Activated CD8-positive, alpha-beta memory T cell treated with anti-CD3 and anti-CD28 coated beads for 4 hours (primary cell): ENCODE measurements around the gene GPR32.
"Not testable (repeated sequence)": the region's sequence is repeated elsewhere in the genome, so short reads cannot be mapped to it uniquely, and the experiment has no call there.

ENCODE experiments used
- DNase-seq, 2 donors: peaks; one replicate each; pipeline ENCODE4 v3.0.0-alpha.2; 2020; ENCODE audit warnings: low read depth in 2 of 2

The GPR32 gene

DNA sequence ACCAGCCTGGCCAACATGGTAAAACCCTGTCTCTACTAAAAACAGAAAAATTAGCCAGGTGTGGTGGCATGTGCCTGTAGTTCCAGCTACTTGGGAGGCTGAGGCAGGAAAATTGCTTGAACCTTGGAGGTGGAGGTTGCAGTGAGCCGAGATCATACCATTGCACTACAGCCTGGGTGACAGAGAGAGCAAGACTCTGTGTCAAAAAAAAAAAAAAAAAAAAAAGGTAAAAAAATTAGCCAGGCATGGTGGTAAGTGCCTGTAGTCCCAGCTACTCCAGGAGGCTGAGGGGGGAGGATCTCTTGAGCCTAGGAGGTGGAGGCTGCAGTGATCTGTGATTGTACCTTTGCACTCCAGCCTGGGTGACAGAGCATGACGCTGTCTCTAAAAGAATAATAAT, at the start of gene GPR32:
Gene GPR32, plus strand, starts transcription at position 301 of the 400 bp plus-strand sequence. CDS start 137 bp downstream, outside the sequence.
- not testable (repeated sequence) for DNase-seq

- no peak for DNase-seq
These were observed 49.3 kb upstream of the GPR32 start for GRCh38 chr19:50720921-50721381.

DNA sequence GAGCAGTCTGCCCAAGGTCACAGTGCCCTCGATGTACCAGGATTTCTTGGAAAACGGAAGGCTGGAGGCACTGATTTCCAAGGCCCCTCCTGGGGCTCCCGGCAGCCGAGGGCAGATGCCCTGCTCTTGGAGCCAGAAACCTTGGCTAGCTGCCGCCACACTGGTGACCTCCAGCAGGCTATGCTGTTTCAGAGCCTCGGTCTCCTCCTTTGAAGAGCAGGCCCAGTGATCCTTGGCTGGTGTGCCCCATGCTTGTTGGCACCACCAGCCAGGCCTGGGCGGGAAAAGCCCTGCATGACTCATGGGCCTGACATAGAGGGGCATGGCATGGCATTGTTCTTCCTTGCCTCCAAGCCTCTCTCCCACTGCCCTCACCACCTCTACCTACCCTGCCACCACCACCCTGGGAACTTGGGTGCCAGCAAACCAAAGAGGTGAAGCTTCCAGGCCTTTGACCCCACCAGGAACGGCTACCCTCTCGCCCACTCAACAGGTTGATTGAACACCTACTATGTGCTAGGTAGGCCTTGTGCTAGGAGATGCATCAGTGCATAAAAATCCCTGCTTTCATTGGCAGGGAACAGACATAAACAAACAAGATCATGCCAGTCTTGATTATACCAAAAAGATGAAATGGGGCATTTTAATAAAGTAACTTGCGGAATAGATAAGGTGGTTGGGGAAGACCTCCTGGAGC, 48.7 kb upstream of the GPR32 start:
- no peak for DNase-seq

GRCh38 chr19:50722201-50723013, 47.9 kb upstream of the GPR32 start:
- DNase-seq = no peak

- no peak for DNase-seq
These were observed 47.2 kb upstream of the GPR32 start, which contains the start of gene CLEC11A for GRCh38 chr19:50723069-50723468. Gene CLEC11A, plus strand, starts transcription at chr19:50723364. Its CDS starts 162 bp downstream, at chr19:50723526.

DNA sequence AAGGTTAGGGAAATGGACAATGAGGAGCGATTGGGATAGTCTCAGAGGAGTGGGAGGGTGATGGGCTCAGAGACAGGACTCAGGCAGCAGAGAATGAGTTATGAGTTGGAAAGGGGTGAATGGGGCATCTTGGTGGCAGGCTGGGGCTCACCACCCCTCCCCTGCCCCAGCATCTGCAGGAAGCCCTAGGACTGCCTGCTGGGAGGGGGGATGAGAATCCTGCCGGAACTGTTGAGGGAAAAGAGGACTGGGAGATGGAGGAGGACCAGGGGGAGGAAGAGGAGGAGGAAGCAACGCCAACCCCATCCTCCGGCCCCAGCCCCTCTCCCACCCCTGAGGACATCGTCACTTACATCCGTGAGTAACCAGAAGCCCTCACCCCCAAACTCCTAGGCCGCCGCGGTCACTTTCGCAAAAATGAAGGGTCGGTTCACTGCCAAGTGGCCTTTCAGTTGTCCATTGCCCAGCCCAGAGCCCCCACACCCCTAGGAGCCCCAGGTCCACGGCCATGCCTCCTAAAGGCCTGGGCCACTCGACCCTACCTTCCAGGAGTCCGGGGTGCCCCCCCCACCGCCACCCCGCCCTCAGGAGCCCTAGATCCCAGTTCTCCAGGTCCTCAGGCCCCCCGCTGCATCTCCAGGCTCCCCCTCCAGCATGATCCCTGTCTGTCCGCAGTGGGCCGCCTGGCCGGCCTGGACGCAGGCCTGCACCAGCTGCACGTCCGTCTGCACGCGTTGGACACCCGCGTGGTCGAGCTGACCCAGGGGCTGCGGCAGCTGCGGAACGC, 46.3 kb upstream of the GPR32 start:
- DNase-seq = no peak

GRCh38 chr19:50724522-50725217, 45.6 kb upstream of the GPR32 start:
- DNase-seq = peak; percentile 91 to 93

DNA sequence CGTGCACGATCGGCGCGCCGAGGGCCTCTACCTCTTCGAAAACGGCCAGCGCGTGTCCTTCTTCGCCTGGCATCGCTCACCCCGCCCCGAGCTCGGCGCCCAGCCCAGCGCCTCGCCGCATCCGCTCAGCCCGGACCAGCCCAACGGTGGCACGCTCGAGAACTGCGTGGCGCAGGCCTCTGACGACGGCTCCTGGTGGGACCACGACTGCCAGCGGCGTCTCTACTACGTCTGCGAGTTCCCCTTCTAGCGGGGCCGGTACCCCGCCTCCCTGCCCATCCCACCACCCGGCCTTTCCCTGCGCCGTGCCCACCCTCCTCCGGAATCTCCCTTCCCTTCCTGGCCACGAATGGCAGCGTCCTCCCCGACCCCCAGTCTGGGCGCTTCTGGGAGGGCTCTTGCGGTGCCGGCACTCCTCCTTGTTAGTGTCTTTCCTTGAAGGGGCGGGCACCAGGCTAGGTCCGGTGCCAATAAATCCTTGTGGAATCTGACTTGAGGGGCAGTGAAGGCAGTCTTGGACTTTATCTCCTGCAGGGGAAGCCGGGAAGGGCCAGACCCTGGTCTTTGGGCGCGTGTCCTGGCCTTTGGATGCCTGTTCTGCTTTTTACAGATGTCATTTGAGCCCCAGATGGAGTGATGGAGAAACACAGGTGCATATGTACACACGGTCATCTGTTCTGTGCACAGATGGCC, 44.9 kb upstream of the GPR32 start:
- DNase-seq = no peak

DNA sequence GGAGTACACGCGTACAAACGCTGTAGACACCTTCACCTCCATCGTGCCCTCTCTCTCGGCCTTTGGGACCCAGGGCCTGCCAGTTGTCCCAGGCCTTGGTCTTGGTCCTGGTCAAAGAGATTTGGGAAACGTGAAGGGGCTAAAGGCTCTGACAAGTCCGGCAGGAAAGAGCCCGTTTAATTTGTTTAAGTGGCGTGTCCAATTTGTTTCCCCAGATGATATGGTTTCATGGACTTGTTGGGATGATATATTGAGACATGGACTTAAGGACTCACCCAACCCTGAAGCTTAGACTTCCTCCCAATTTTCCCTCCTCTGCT, 44.4 kb upstream of the GPR32 start:
- DNase-seq = no peak

DNA sequence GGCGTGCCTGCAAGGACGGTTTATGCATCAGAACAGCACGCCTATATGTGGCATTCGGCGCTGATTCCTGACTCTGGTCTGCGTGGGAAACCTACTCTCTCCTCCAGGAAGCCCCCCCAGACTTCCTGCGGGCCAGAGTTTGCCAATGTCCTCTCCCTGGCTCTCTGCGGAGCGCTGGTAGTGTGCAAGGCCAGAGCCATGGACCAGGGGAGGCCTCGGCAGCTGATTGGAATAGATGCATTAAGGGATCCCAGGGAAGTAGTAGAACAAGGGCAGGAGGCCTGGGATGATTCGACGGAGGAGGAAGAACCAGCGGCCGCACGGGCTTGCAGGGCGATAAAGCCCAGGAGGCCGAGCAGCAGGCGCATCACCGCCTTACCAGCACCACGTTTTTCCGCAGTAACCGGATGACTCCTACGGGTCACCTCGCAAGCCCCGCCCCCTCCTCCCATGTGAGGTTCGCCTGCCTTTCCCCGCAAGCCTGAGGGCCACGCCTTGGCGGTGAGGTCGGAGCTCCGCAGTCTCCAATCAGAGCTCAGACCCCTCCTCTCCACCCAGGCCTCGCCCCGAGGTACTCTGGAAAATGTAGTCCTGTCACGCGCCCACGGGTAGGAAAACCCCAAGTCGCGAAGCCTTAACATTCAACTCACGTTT, 42.1 kb upstream of the GPR32 start:
- peak; percentile 73 to 79 for DNase-seq

DNA sequence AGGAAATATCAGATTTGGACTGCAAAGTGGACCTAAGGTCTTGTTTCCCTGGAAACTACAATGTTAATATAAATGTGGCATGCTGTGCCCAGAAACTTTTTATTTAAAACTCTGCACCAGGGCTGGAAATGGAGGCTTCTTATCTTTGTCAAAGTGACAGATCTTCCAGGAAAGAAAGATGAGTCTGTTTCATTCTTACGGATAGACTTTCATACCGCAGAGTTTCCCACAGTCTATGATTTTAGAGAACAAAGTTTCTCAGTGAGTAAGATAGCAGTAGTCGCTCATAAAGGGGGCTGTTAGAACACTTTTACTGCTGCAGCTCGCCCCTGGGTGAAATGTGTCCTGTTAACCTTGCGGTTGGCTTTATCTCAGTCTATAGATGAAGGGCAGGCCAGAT, 40.4 kb upstream of the GPR32 start:
- DNase-seq = no peak

- no peak for DNase-seq
These were observed 34.4 kb upstream of the GPR32 start for GRCh38 chr19:50735869-50736268.

GRCh38 chr19:50736338-50736737, 33.9 kb upstream of the GPR32 start:
- no peak for DNase-seq

- DNase-seq = no peak
These were observed 30.9 kb upstream of the GPR32 start for GRCh38 chr19:50739132-50739913.

GRCh38 chr19:50739914-50740426, 30.3 kb upstream of the GPR32 start:
- DNase-seq = no peak

GRCh38 chr19:50741179-50741933, 28.9 kb upstream of the GPR32 start:
- DNase-seq = no peak

- DNase-seq = no peak
These were observed 26.7 kb upstream of the GPR32 start for GRCh38 chr19:50743537-50743936.

DNA sequence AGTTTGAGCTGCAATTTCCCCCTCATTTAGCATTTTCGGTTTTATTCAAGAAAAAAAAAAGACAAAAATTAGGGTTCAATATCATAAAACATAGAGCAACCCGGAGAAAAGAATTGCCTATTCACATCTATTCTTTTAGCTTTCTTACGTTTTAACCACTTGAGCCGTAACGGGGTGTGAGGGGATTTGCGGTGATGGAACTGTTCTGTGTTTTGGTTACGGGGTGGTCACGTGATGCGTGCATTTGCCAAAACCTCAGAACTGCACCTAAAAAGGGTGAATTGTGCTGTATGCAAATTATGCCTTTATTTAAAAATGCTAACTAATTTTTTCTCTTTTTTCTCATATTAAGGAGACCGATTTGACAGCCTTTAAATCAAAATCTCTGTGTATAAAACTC, 25.0 kb upstream of the GPR32 start:
- DNase-seq = no peak

DNA sequence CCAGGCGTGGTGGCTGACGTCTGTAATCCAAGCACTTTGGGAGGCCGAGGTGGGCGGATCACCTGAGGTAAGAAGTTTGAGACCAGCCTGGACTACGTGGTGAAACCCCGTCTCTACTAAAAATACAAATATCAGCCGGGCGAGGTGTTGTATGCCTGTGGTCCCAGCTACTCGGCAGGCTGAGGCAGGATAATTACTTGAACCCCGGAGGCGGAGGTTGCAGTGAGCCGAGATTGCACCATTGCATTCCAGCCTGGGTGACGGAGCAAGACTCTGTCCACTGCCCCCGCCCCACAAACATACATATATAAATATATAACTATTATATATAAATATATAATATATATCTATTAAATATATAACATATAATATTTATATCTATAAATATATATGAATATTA, 23.1 kb upstream of the GPR32 start:
- DNase-seq = not testable (repeated sequence)
